Measurements from ENCODE around the gene ADAMTS20.

ADAMTS20 gene

GRCh38 chr12:43482311-43483085 is 69.5 kb downstream of the ADAMTS20 start:
- no peak for DNase-seq

- no peak for DNase-seq
These were observed 71.4 kb downstream of the ADAMTS20 start for GRCh38 chr12:43480591-43480990.

GRCh38 chr12:43462741-43463140 is 89.3 kb downstream of the ADAMTS20 start:
- no peak for DNase-seq

- DNase-seq, result no peak
These were observed 89.9 kb downstream of the ADAMTS20 start for GRCh38 chr12:43462080-43462479.

- no peak for DNase-seq
These were observed 92.7 kb downstream of the ADAMTS20 start for GRCh38 chr12:43459285-43459684.

- DNase-seq, result no peak
These were observed 98.2 kb downstream of the ADAMTS20 start for GRCh38 chr12:43453761-43454160.

GRCh38 chr12:43444940-43445564 is 107.0 kb downstream of the ADAMTS20 start:
- DNase-seq, result no peak

- DNase-seq, result no peak
These were observed 115.4 kb downstream of the ADAMTS20 start for GRCh38 chr12:43436597-43436996.

- no peak for DNase-seq
These were observed 117.4 kb downstream of the ADAMTS20 start for GRCh38 chr12:43434614-43435013.

GRCh38 chr12:43428088-43428600 is 123.9 kb downstream of the ADAMTS20 start:
- DNase-seq, result no peak

GRCh38 chr12:43425361-43425760 is 126.6 kb downstream of the ADAMTS20 start:
- DNase-seq, result no peak

GRCh38 chr12:43416981-43417380 is 135.0 kb downstream of the ADAMTS20 start:
- DNase-seq, result no peak

GRCh38 chr12:43407816-43408645 is 144.0 kb downstream of the ADAMTS20 start:
- no peak for DNase-seq

GRCh38 chr12:43406801-43407200 is 145.2 kb downstream of the ADAMTS20 start:
- DNase-seq, result no peak

GRCh38 chr12:43402436-43402835 is 149.6 kb downstream of the ADAMTS20 start:
- DNase-seq, result no peak

GRCh38 chr12:43401096-43401495 is 150.9 kb downstream of the ADAMTS20 start:
- no peak for DNase-seq

GRCh38 chr12:43396671-43397070 is 155.3 kb downstream of the ADAMTS20 start:
- DNase-seq, result no peak

- no peak for DNase-seq
These were observed 159.9 kb downstream of the ADAMTS20 start for GRCh38 chr12:43392116-43392515.

GRCh38 chr12:43381879-43382278 is 170.1 kb downstream of the ADAMTS20 start:
- no peak for DNase-seq

- no peak for DNase-seq
These were observed 173.6 kb downstream of the ADAMTS20 start for GRCh38 chr12:43378448-43378847.

GRCh38 chr12:43370263-43370662 is 181.7 kb downstream of the ADAMTS20 start:
- no peak for DNase-seq

GRCh38 chr12:43362910-43363694 is 188.9 kb downstream of the ADAMTS20 start:
- no peak for DNase-seq
